ENCODE measurements around the gene FURIN.
"Not testable (repeated sequence)": the region's sequence is repeated elsewhere in the genome, so short reads cannot be mapped to it uniquely, and the experiment has no call there.

The FURIN gene

DNA sequence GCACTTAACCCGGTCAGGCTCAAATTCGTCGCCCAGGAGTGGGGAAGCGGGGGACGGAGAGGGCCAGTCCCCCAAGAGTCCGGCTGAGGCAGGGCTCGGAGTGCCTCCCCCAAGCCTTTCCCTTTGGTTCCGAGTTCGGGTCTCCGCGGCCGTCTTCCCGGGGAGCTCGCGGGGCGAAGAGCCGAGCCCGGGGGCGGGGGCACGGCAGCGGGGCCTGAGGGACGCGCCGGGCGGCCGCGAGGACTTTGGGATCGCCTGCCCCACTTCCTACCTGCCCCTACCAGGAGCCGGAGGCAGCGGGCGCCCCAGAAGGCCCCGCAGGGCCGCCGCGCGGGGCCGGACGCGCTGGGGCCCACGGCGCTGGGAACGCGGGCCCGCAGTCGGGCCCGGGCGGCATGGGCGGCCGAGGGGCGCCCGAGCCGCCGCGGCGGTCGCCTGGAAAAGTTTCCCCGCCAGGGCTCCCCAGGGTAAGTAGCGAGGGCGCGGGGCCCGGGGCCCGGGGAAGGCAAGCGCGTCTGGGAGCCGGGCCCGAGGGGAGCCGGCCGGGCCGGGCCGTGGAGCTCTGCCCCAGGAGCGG is 2.8 kb downstream of the FURIN start:
- peak; percentile 54 for DNase-seq

DNA sequence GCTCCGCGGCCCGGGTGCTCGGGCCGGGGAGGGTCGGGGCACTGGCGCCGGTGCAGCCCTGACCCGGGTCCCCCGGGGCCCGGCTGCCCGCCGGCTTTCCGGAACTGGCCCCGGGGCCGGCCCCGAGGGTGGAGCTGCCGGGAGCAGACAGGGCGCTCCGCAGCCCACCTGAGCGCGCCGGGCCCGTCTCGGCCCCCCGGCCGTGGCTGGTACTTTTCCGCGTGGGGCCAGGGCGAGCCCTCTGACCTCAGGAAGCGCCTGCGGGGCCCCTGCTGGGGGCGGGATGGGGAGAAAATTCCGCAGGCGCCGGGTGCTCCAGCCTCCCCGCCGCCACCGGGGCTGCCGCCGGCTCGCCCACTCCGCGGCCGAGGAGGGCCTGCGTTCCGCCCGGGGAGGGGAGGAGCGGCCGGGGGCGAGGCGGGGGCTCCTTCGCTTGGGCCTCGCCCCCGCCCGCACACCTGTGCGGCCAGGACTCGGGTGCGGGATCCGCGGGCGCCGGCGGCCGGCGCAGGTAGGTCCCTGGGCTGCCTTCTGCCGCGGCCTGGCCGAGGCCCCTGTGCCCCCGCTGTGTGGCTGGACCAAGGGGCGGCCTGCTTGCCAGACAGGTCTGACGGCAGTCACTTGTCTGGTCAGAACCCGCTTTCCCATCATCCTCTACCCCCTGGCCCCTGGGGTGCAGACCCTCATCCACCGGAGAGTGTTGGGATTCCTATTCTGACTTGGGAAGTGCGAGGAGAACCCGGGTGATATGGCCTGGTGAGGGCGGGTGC is 3.5 kb downstream of the FURIN start:
- DNase-seq: peak; percentile 31

DNA sequence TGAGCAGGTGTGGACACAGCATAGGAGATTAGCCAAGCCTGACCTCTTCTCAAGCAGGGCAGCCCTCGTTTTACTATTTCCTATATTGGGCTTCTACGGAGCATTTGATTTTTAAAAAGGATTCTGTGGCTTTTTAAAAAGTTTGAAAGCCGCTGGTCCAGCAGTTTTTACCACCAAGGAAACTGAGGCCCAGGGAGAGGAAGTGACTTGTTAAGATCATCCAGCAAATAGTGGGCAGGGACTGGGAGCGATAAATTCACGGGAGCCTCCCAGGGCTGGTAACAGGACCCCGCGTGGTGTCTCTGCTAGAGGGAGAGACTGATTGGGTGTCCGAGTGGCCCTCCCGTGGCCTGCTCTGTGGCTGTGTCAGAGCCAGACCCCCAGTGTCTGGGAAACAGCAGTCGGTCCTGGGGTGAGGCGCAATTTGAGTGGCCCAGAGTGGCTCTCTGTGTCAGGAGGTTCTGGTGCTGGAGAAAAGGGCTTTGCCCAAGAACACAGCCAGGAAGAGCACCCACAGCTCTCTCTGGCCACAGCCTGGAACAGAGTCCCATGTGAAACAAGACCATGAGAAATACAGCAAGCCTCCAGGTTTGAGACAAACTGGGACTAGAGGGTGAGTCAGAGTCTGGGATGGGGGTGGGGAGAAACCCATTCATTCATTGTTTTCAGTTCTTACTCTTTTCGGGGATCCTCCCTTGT is 4.2 kb downstream of the FURIN start:
- DNase-seq: peak; percentile 67

DNA sequence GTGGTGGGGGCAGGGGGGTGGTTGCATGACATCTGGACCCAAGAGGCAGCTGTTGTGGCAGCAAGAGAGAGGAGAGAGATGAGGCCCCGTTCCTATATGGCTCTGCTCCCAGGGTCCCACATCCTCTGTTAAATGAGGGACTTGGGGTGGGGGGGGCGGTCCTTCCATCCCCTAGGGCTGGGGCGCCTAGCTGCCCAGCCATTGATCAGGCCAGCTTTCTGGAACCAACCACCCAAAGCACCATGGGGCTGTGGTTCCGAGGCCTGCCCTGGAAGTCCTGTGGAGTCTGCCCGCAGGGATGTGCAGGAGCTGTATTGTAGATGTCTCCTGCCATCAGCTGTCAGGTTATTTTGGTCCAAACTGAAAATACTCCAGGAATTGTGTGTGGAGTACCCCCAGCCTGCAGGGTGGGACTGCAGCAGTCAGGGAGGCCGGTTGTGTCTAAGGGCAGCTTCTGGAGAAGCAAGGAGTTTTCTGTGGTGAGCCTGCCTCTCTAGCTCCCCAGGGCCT is 5.2 kb downstream of the FURIN start:
- DNase-seq: no peak

DNA sequence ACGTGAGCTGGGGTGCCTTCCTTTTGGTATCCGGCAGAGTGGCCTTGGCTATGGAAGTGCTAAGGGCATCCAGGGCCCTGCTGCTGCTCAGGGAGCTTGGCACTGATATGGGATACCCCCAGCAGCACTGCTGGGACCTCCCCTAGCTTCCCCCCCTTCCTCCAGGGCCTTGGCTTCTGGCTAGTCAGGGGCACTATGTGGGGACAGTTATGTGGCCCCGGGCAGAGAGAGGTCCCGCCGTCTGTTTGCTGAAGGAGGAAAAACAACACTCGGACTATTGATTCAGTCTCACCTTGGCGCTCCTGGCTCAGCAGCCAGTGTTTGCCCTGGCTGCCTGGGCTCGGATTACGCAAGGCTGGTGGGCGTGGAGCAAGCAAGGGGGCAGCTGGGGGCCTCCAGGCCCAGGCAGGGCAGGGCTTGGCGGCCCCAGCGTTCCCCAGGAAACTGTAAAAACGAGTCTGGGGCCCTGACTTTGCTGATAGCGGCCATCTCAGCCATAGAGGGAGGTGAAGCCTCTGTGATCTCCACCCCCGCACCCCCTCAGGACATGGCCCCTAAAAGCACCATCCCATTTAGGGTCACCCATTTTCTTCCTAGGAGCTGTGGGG is 5.7 kb downstream of the FURIN start:
- peak; percentile 82 for DNase-seq

DNA sequence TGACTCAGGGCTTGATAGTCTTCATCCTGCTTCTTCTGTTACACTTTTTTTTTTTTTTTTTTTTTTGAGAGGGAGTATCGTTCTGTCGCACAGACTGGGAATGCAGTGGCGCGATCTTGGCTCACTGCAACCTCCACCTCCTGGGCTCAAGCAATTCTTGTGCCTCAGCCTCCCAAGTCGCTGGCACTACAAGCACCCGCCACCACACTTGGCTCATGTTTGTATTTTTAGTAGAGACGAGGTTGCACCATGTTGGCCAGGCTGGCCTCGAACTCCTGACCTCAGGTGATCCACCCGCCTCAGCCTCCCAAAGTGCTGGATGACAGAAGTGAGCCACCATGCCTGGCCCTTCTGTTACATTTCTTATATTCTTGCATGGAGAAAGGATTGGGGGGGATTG is 6.6 kb downstream of the FURIN start:
- not testable (repeated sequence) for DNase-seq

DNA sequence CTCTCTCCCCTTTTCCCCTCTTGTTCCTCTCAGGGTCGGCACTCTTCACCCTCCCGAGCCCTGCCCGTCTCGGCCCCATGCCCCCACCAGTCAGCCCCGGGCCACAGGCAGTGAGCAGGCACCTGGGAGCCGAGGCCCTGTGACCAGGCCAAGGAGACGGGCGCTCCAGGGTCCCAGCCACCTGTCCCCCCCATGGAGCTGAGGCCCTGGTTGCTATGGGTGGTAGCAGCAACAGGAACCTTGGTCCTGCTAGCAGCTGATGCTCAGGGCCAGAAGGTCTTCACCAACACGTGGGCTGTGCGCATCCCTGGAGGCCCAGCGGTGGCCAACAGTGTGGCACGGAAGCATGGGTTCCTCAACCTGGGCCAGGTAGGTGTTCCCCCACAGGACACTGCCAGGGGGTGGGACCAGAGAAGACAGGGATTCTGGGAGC is 7.2 kb downstream of the FURIN start:
- no peak for DNase-seq

DNA sequence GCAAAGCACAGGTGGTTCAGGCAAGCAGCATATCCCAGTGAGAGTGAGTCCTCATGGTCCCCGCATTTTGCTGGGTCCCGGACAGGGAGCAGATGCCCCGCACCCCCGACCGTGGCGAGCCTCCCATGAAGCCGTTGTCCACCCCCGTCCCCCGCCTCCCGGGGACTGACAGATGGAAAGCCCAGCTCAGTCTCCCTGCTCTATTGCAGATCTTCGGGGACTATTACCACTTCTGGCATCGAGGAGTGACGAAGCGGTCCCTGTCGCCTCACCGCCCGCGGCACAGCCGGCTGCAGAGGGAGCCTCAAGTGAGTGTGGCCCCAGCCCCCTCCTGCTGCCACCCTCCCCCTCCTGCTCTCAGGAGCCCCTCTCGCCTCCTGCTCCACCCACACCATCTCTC is 7.7 kb downstream of the FURIN start:
- no peak for DNase-seq

DNA sequence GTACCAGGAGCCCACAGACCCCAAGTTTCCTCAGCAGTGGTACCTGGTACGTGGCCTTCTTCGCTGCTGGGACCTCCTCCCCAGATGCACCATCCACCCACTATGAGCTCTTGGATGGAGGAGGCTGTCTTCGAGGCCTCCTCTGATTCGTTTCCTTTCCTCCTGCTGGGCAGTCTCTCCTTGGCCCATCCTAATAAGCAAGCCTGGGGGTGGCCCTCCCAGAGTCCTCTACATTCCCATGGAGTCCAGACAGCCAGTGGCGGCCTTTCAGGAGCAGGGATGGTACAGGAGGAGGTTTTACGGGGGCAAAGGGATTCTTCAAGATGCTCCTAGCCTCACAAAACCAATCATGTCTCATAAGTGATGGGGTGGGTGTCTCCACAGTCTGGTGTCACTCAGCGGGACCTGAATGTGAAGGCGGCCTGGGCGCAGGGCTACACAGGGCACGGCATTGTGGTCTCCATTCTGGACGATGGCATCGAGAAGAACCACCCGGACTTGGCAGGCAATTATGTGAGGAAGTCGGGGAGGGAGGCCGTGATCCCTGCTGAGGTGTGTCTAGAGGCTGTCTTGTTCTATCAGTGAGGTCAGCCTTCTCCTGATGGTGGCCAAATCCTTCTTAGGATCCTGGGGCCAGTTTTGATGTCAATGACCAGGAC is 8.3 kb downstream of the FURIN start:
- DNase-seq: no peak

DNA sequence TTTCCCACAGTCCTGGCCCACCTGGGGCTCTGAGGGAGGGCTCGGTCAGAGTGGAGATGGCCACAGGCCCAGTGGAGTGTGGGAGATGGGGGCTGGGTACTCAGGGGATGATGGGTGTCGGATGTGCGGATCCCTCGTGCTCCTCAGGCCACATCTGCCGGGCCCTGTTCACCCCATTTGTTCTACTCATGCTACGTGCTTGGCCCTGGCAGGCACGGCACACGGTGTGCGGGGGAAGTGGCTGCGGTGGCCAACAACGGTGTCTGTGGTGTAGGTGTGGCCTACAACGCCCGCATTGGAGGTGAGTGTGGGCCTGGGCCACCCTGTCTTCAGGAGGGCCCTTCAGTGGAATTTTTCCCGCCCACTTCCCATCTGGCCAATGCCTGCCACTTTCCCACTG is 8.9 kb downstream of the FURIN start:
- no peak for DNase-seq

DNA sequence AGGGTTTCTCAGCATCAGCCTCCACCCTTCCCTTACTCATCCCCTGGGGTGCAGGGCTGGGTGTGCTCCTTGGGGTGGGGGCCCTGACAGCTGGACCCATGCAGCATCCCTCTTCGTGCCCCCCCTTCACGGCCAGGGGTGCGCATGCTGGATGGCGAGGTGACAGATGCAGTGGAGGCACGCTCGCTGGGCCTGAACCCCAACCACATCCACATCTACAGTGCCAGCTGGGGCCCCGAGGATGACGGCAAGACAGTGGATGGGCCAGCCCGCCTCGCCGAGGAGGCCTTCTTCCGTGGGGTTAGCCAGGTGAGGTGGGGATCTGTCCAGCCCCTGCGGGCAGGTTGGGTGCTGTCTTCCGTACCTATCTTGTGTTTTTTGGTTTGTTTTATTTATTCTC is 9.6 kb downstream of the FURIN start:
- DNase-seq: no peak

DNA sequence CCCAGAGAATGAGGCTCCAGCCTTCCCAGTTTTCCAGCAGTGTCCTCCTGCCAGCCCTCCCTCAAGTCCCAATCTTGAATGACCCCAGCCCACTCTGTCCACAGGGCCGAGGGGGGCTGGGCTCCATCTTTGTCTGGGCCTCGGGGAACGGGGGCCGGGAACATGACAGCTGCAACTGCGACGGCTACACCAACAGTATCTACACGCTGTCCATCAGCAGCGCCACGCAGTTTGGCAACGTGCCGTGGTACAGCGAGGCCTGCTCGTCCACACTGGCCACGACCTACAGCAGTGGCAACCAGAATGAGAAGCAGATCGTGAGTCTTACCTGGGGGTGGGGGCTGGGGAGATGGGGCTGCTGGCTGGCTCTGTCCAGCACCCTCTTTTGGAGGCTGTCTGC is 10.3 kb downstream of the FURIN start:
- no peak for DNase-seq

DNA sequence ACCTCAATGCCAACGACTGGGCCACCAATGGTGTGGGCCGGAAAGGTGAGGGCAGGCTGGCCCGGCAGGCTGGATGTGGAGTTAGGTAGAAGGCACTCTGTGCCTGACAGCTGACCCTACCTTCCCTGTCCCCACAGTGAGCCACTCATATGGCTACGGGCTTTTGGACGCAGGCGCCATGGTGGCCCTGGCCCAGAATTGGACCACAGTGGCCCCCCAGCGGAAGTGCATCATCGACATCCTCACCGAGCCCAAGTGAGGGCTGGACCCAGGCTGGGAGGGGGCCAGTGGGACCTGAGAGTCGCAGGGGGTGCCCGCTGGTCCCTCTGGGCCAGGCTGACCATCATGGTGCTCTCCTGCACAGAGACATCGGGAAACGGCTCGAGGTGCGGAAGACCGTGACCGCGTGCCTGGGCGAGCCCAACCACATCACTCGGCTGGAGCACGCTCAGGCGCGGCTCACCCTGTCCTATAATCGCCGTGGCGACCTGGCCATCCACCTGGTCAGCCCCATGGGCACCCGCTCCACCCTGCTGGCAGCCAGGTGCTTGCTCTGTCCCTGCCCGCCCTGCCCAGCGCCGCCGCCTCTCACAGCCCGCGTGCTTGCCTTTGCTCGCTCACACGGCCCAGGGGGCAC is 11.5 kb downstream of the FURIN start:
- no peak for DNase-seq

DNA sequence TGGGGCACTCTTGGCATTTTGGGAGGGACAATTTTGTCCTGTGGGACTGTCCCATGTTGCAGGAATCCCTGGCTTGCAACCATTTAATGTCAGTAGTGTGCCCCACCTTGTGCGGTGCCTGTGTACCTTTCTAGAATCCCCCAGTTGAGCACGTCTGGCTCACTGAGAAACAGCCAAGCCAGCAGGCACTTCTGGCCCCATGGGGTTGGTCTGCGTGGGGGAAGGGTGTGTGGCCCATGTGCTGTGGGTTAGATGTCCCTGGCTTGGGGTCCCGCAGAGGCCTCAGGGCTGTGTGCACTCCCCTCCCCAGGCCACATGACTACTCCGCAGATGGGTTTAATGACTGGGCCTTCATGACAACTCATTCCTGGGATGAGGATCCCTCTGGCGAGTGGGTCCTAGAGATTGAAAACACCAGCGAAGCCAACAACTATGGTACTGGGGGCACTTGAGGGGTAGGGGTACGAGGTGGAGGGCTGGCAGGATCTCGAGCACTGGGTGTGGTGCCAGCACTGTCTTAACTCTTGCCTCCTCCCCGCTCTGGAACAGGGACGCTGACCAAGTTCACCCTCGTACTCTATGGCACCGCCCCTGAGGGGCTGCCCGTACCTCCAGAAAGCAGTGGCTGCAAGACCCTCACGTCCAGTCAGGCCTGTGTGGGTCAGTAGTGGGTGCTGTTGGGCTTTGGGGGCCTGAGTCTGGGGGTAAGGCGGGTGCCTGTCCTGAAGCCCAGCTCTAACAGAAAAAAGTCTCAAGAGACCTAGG is 12.2 kb downstream of the FURIN start:
- no peak for DNase-seq

DNA sequence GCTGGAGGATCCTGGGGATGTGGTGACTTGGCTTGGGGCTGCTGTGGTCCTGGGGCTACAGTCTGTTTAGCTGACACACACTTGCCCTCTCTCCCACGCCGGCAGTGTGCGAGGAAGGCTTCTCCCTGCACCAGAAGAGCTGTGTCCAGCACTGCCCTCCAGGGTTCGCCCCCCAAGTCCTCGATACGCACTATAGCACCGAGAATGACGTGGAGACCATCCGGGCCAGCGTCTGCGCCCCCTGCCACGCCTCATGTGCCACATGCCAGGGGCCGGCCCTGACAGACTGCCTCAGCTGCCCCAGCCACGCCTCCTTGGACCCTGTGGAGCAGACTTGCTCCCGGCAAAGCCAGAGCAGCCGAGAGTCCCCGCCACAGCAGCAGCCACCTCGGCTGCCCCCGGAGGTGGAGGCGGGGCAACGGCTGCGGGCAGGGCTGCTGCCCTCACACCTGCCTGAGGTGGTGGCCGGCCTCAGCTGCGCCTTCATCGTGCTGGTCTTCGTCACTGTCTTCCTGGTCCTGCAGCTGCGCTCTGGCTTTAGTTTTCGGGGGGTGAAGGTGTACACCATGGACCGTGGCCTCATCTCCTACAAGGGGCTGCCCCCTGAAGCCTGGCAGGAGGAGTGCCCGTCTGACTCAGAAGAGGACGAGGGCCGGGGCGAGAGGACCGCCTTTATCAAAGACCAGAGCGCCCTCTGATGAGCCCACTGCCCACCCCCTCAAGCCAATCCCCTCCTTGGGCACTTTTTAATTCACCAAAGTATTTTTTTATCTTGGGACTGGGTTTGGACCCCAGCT is 13.0 kb downstream of the FURIN start:
- DNase-seq: no peak

DNA sequence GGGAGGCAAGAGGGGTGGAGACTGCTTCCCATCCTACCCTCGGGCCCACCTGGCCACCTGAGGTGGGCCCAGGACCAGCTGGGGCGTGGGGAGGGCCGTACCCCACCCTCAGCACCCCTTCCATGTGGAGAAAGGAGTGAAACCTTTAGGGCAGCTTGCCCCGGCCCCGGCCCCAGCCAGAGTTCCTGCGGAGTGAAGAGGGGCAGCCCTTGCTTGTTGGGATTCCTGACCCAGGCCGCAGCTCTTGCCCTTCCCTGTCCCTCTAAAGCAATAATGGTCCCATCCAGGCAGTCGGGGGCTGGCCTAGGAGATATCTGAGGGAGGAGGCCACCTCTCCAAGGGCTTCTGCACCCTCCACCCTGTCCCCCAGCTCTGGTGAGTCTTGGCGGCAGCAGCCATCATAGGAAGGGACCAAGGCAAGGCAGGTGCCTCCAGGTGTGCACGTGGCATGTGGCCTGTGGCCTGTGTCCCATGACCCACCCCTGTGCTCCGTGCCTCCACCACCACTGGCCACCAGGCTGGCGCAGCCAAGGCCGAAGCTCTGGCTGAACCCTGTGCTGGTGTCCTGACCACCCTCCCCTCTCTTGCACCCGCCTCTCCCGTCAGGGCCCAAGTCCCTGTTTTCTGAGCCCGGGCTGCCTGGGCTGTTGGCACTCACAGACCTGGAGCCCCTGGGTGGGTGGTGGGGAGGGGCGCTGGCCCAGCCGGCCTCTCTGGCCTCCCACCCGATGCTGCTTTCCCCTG is 13.8 kb downstream of the FURIN start:
- no peak for DNase-seq

DNA sequence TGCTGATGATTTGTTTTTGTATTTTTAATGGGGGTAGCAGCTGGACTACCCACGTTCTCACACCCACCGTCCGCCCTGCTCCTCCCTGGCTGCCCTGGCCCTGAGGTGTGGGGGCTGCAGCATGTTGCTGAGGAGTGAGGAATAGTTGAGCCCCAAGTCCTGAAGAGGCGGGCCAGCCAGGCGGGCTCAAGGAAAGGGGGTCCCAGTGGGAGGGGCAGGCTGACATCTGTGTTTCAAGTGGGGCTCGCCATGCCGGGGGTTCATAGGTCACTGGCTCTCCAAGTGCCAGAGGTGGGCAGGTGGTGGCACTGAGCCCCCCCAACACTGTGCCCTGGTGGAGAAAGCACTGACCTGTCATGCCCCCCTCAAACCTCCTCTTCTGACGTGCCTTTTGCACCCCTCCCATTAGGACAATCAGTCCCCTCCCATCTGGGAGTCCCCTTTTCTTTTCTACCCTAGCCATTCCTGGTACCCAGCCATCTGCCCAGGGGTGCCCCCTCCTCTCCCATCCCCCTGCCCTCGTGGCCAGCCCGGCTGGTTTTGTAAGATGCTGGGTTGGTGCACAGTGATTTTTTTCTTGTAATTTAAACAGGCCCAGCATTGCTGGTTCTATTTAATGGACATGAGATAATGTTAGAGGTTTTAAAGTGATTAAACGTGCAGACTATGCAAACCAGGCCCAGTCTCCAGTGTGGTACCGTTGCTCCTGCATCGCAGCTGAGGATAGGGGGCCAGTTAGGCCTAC is 14.6 kb downstream of the FURIN start:
- DNase-seq: no peak

DNA sequence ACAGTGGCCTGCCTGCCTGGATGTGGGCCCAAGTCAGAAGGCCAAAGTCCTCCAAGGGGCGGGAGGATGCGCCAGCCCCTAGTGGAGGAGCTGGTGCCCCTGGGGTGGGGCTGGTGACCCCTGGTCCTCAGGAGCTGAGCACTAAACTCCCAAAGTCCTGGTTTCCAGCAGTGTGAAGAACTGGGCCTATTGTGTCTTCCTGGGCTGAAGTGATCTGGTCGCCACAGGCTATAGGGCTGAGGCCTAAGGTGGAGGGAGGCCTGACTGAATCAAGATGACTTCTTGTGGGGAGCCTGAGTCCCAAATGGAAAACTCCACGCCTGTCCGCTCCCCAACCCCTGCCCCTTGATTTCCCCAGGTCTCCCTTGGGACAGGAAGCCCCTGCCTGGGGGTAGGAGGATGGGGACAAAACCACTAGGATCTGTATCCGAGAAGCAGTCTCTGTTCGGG is 15.2 kb downstream of the FURIN start:
- DNase-seq: peak; percentile 54

Data from hematopoietic multipotent progenitor cell treated with erythropoietin and hydrocortisone succinate and interleukin-3 and kit ligand, for 4 days (in vitro differentiated cells).